ENCODE results near the gene SPTBN1.
A peak's percentile ranks its signal among the peaks of the same experiment; 100 is the strongest.

Gene SPTBN1

GRCh38 chr2:54457323-54458023, 1.3 kb downstream of the SPTBN1 start:
- Histone ChIP-seq H4K20me1 (ENCODE audit: insufficient read depth, low read length, poor library complexity, severe bottlenecking) (peaks cover 9% of the 10 kb centered on the region), H3K4me3 (ENCODE audit: low read length, poor library complexity, severe bottlenecking) (peak overlapping the region; percentile 89), H3K4me2 (ENCODE audit: low read depth, low read length, poor library complexity, severe bottlenecking) (peak overlapping the region; percentile 97), H3K9ac (ENCODE audit: low read depth, low read length, poor library complexity, severe bottlenecking) (peak overlapping the region; percentile 38), H3K36me3 (ENCODE audit: insufficient read depth, low read length) (no peaks in the 10 kb centered on the region), H3K9me2 (replicated peaks; ENCODE audit: low read depth, low read length) (no peaks in the 10 kb centered on the region), H3K9me3 (ENCODE audit: insufficient read depth, low read depth, low read length) (no peaks in the 10 kb centered on the region), H3K79me2 (ENCODE audit: insufficient read depth, low read length) (peaks cover 39% of the 10 kb centered on the region), H3K27me3 (ENCODE audit: insufficient read depth, low read length, poor library complexity, severe bottlenecking) (peaks cover 75% of the 10 kb centered on the region), H2AFZ (ENCODE audit: low read length) (peak overlapping the region; percentile 93), H3F3A (ENCODE audit: low read depth) (no peaks in the 10 kb centered on the region), H3K4me1 (ENCODE audit: insufficient read depth, low read length, poor library complexity, severe bottlenecking) (peaks cover 11% of the 10 kb centered on the region)
- TF ChIP-seq CTCF (conservative IDR thresholded peaks at IDR 0.05; ENCODE audit: low read length) (no peak), EZH2phosphoT487 (IDR thresholded peaks at IDR 0.05; ENCODE audit: borderline replicate concordance) (no peak)

- no peaks in the 10 kb centered on the region for H3K36me3 ChIP-seq (ENCODE audit: insufficient read depth, low read length)
- TF ChIP-seq EZH2phosphoT487 (IDR thresholded peaks at IDR 0.05; ENCODE audit: borderline replicate concordance) (no peak), CTCF (conservative IDR thresholded peaks at IDR 0.05; ENCODE audit: low read length) (no peak)
- H3K79me2 ChIP-seq (ENCODE audit: insufficient read depth, low read length): peaks cover 42% of the 10 kb centered on the region
- H2AFZ ChIP-seq (ENCODE audit: low read length): no peak overlapping the region
- no peaks in the 10 kb centered on the region for H3K9me2 ChIP-seq (replicated peaks; ENCODE audit: low read depth, low read length)
- H3K27me3 ChIP-seq (ENCODE audit: insufficient read depth, low read length, poor library complexity, severe bottlenecking): peaks cover 78% of the 10 kb centered on the region
- H3K4me3 ChIP-seq (ENCODE audit: low read length, poor library complexity, severe bottlenecking): peak overlapping the region; percentile 89
- H3K9me3 ChIP-seq (ENCODE audit: insufficient read depth, low read depth, low read length): no peaks in the 10 kb centered on the region
- no peak overlapping the region for H3K9ac ChIP-seq (ENCODE audit: low read depth, low read length, poor library complexity, severe bottlenecking)
- peaks cover 11% of the 10 kb centered on the region for H3K4me1 ChIP-seq (ENCODE audit: insufficient read depth, low read length, poor library complexity, severe bottlenecking)
- peaks cover 9% of the 10 kb centered on the region for H4K20me1 ChIP-seq (ENCODE audit: insufficient read depth, low read length, poor library complexity, severe bottlenecking)
- H3K4me2 ChIP-seq (ENCODE audit: low read depth, low read length, poor library complexity, severe bottlenecking): peak overlapping the region; percentile 97
- no peaks in the 10 kb centered on the region for H3F3A ChIP-seq (ENCODE audit: low read depth)
Measured at GRCh38 chr2:54459037-54459441, 2.9 kb downstream of the SPTBN1 start.

- no peak overlapping the region for H3K9ac ChIP-seq (ENCODE audit: low read depth, low read length, poor library complexity, severe bottlenecking)
- H4K20me1 ChIP-seq (ENCODE audit: insufficient read depth, low read length, poor library complexity, severe bottlenecking): peaks cover 9% of the 10 kb centered on the region
- peaks cover 45% of the 10 kb centered on the region for H3K79me2 ChIP-seq (ENCODE audit: insufficient read depth, low read length)
- no peaks in the 10 kb centered on the region for H3K9me2 ChIP-seq (replicated peaks; ENCODE audit: low read depth, low read length)
- H3K4me1 ChIP-seq (ENCODE audit: insufficient read depth, low read length, poor library complexity, severe bottlenecking): peaks cover 11% of the 10 kb centered on the region
- no peaks in the 10 kb centered on the region for H3K36me3 ChIP-seq (ENCODE audit: insufficient read depth, low read length)
- no peak overlapping the region for H3K4me3 ChIP-seq (ENCODE audit: low read length, poor library complexity, severe bottlenecking)
- no peak overlapping the region for H3K4me2 ChIP-seq (ENCODE audit: low read depth, low read length, poor library complexity, severe bottlenecking)
- no peaks in the 10 kb centered on the region for H3F3A ChIP-seq (ENCODE audit: low read depth)
- H2AFZ ChIP-seq (ENCODE audit: low read length): no peak overlapping the region
- H3K27me3 ChIP-seq (ENCODE audit: insufficient read depth, low read length, poor library complexity, severe bottlenecking): peaks cover 61% of the 10 kb centered on the region
- no peak for TF ChIP-seq EZH2phosphoT487 (IDR thresholded peaks at IDR 0.05; ENCODE audit: borderline replicate concordance)
- no peak for TF ChIP-seq CTCF (conservative IDR thresholded peaks at IDR 0.05; ENCODE audit: low read length)
- no peaks in the 10 kb centered on the region for H3K9me3 ChIP-seq (ENCODE audit: insufficient read depth, low read depth, low read length)
Measured at GRCh38 chr2:54461261-54461660, 5.1 kb downstream of the SPTBN1 start.
